Measurements from ENCODE around the gene DHRSX. TPM values are rescaled to one million over a fixed set of nuclear protein-coding genes. Genes with fewer than 3 reads are reported as not detected.

The DHRSX gene
- total and polyA plus RNA-seq, 2 of the 13 experiments (the other 11 are each of a cell fraction or from before 2014, with no cell fraction given): 15.5 to 24.3 TPM

- ChIA-PET CTCF (ENCODE audit: low intra/inter-chr PET ratio, low total read pairs) (no interaction called here), POLR2A (no interaction called here)
- Histone ChIP-seq H3K4me3 (replicated peaks in 1 of 3; ENCODE audit: insufficient read depth in 1 of 3, low read depth in 2 of 3, low read length in 3 of 3) (no peak overlapping the region), H3K4me1 (ENCODE audit: insufficient read depth, low read length) (peaks cover 27% of the 10 kb centered on the region), H3K9ac (ENCODE audit: insufficient read depth, low read depth, low read length) (no peak overlapping the region), H3K79me2 (ENCODE audit: insufficient read depth, low read length) (peaks cover 26% of the 10 kb centered on the region), H3K27ac (ENCODE audit: extremely low read length, insufficient read depth, low read length) (no peak overlapping the region), H2AFZ (ENCODE audit: low read length) (no peak overlapping the region), H3K27me3 (ENCODE audit: control insufficient read depth in 1 of 2, insufficient read depth in 2 of 2, low read length in 2 of 2) (no peaks in the 10 kb centered on the region), H3K9me3 (ENCODE audit: low read length) (no peaks in the 10 kb centered on the region), H3K36me3 (replicated peaks in 1 of 2; ENCODE audit: control insufficient read depth in 1 of 2, insufficient read depth in 2 of 2, low read length in 2 of 2) (no peaks in the 10 kb centered on the region), H3K4me2 (ENCODE audit: low read depth, low read length) (no peak overlapping the region), H4K20me1 (ENCODE audit: insufficient read depth, low read length) (peaks cover 10% of the 10 kb centered on the region; the same call in 1 of the 2 replicates)
- no peak for TF ChIP-seq AGO1 (IDR thresholded peaks at IDR 0.05; ENCODE audit: low read depth, low read length, poor library complexity, severe bottlenecking)
- TF ChIP-seq GLMP (CRISPR knock-in tag; IDR thresholded peaks at IDR 0.05; ENCODE audit: borderline replicate concordance): no peak
- TF ChIP-seq ZBTB4 (CRISPR knock-in tag; IDR thresholded peaks at IDR 0.05; ENCODE audit: borderline replicate concordance): no peak
- no peak for TF ChIP-seq GMEB2 (CRISPR knock-in tag; IDR thresholded peaks at IDR 0.05; ENCODE audit: low read depth)
- TF ChIP-seq ZZZ3 (CRISPR knock-in tag; IDR thresholded peaks at IDR 0.05; ENCODE audit: borderline replicate concordance): no peak
- no peak for TF ChIP-seq MYC (CRISPR knock-in tag; IDR thresholded peaks at IDR 0.05; ENCODE audit: borderline replicate concordance)
- no peak for TF ChIP-seq CHD4 (IDR thresholded peaks at IDR 0.05; ENCODE audit: borderline replicate concordance, low read length)
- TF ChIP-seq ZNF383 (CRISPR knock-in tag; IDR thresholded peaks at IDR 0.05; ENCODE audit: borderline replicate concordance): no peak
- TF ChIP-seq SYNCRIP (IDR thresholded peaks at IDR 0.05; ENCODE audit: insufficient read depth, low read depth, low read length): no peak
- TF ChIP-seq ATF2 (CRISPR knock-in tag; IDR thresholded peaks at IDR 0.05): no peak
- TF ChIP-seq ZNF776 (CRISPR knock-in tag; IDR thresholded peaks at IDR 0.05): no peak
- TF ChIP-seq DNMT3B (CRISPR knock-in tag; conservative IDR thresholded peaks at IDR 0.05): no peak
- no peak for TF ChIP-seq ZNF558 (CRISPR knock-in tag; IDR thresholded peaks at IDR 0.05; ENCODE audit: borderline replicate concordance)
- no peak for TF ChIP-seq DDIT3 (CRISPR knock-in tag; IDR thresholded peaks at IDR 0.05)
- in situ Hi-C loops (cut with HindIII; ENCODE audit: extremely low pct_ligation_motif_present, low pct_unique_long_range_greater_than_20kb): no loop called here
- DNase-seq (ENCODE audit: low spot score) (no peak), ATAC-seq (no peak), FAIRE-seq (no peak)
- 96% methylated on average over 13 of the region's 15 CpGs for WGBS (ENCODE audit: low lambda C conversion rate)
- intact Hi-C loops (cut with micrococcal nuclease; ENCODE audit: unreplicated experiment): loop anchor here (5.0 kb wide), 1 partner anchor 62 kb away; no protein-coding TSS in a partner anchor
- no TSS peak for BruUV-seq (replicated peaks)
Measured at GRCh38 chrX:2464677-2465166, 36.1 kb downstream of the DHRSX start.

All from HepG2 (cell line).